HG02973 (cell line): ENCODE data around the gene EFCC1.

Experiments used
- ATAC-seq: cut with Tn5 transposase; IDR thresholded peaks from one replicate; pipeline ENCODE4 v1.9.1; 2021; ENCODE audit warnings: moderate library complexity; ENCODE audit not compliant: unreplicated experiment

Gene EFCC1, protein sequence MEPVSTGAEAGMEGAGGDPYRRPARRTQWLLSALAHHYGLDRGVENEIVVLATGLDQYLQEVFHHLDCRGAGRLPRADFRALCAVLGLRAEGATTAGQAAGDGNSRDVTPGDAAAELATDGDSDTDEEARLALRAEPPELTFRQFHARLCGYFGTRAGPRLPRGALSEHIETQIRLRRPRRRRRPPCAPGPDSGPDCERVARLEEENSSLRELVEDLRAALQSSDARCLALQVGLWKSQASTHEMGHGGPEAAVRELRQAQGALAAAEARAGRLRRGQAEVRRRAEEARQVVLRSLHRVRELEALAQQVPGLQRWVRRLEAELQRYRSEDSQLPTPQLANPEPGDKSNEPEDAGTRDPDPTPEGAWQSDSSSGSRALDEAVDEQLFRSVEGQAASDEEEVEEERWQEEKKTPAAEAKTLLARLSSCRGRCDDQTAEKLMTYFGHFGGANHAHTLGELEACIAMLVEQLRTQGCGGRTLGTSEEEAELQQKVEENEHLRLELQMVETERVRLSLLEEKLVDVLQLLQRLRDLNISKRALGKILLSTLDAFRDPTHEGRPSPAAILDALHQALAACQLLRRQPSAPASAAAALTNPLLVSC

DNA sequence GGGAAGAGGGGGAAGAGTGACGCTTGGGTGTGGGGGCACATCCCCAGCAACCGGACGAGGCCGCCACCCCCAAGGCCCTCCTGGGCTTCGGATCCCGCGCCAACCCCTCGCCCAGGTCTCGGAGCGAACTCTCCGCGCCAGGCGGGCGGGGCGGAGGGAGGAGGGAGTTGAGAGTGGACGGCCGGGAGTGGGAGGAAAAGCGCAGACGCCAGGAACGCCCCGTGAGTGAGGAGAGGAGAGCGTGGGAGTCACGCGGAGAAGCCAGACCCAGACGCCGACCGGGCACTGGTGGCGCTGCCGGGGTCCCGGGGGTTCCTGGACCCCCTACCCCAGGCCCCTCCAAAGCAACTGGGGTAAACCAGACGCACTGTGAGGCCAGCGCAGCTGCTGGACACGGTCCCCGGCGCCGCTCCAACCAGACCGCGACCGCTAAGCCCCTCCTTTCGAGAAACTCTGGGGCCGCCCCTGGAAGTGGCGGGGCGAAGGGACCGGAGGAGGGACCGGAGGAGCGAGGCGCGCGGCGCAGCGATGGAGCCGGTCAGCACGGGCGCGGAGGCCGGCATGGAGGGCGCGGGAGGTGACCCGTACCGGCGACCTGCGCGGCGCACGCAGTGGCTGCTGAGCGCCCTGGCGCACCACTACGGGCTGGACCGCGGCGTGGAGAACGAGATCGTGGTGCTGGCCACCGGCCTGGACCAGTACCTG, at the start of gene EFCC1:
Gene EFCC1 (plus strand): TSS at position 204 of the 705 bp plus-strand sequence. CDS start 325 bp downstream, at position 529.
- no peak for ATAC-seq

DNA sequence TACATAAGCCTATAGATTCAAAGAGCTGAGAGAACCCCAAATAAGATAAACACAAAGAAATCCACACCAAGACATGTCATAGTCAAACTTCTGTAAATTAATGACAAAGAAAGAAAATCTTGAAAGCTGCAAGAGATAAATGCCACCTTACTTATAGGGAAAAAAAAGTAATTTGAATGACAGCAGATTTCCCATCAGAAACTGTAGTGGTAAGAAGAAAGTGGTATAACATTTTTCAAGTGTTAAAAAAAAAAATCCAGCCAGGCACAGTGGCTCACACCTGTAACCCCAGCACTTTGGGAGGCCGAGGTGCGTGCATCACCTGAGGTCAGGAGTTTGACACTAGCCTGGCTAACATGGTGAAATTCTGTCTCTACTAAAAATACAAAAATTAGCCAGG, 44.7 kb upstream of the EFCC1 start:
- ATAC-seq = no peak

DNA sequence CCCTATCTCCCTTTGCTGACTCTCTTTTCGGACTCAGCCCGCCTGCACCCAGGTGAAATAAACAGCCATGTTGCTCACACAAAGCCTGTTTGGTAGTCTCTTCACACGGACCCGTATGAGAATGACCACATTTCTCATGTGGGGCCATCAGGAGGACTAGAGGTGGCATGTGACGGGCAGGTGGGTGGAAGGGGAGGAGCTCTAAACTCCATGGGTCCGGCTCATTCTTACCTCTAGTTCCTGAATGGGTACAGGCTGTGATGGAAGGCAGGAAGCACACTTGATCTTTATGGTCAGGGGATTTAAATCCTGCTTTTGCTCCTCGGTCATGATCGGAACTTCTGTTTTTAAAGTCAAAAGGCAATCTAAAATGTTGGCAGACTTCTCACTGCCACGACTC, 35.8 kb upstream of the EFCC1 start:
- no peak for ATAC-seq

DNA sequence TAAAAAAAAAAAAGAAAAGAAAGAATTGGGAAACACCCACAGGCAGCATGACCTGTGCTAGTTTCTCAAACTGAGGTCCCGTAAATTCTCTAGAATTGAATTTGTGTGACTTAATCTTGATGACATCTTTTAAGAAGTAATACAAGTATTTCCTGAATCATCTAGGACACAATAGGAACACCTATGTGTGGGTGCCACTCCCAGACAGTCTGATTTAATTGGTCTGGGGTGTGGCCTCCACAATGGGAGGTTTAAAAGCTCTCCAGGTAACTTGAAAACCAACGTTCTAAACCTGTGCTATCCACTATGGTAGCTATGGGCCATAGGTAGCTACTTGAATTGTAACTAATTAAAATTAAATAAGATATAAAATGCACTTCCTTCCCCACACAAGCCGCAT, 35.3 kb upstream of the EFCC1 start:
- no peak for ATAC-seq

DNA sequence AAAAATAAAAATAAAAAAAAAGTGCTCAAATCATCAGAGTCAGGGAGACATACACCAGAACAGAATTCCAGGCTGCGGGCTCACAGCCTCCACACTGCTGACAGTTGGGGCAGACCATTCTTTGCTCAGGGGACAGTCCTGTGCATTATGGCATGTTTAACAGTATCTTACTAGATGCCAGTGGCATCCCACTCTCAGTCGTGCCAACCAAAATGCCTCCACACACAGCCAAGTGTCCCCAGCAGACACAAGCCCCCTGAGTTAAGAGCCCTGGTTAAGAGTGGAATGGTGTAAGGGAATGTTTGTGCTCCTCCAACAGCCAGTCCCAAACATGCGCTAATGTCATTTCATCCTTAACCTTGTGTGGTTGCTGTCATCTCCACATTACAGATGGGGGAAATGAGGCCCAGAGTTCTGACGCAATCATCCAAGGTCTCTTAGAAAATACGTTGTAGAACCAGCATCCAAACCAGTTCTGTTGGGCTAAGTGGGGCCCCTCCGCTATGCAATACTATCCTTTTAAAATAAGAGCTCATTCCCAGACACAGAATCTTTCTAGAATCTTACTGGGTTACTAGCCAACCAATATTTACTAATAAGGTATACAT, 33.3 kb upstream of the EFCC1 start:
- no peak for ATAC-seq

DNA sequence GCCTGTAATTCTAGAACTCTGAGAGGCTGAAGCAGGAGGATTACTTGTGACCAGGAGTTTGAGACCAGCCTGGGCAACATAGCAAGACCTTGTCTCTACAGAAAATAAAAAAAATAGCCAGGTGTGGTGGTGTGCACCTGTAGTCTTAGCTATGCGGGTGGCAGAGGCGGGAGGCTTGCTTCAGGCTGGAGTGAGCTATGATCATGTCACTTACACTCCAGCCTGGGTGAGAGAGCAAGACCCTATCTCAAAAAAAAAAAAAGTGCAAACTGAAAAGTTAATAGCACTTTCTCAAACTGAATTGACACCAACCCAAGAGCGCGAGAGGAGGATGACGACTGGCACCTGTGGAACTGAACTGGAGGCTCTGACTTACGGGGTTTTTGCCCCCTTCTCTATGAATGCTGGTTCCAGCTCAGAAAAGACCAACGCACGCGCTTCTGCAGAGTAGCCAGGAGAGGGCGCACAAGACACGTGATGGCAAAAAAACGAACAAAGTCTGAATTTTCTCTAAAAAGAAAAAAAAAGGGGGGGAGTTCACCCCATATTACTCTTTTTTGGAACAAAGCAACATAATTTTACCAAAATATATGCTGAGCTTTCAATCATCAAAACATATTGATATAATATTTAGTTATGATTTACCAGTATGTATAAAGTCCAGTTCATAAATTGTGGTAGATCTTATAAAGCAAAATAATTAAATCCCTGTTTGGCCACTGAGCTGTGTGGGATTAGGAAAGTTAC, 30.9 kb upstream of the EFCC1 start:
- ATAC-seq = no peak

DNA sequence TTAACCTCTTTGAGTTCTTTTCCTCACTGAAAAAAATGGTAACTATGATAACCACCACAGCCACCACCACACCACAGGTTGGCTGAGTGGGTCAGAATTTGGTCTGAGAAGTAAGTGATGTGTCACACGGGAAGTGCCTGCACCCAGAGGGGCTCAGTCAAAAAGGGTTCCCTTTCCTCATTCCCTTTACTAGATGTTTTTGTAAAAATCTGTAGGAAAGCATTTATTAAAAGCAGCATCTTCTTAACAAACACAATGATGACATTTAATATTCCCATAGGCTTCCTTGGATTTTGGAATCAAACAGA, 30.4 kb upstream of the EFCC1 start:
- ATAC-seq = no peak

DNA sequence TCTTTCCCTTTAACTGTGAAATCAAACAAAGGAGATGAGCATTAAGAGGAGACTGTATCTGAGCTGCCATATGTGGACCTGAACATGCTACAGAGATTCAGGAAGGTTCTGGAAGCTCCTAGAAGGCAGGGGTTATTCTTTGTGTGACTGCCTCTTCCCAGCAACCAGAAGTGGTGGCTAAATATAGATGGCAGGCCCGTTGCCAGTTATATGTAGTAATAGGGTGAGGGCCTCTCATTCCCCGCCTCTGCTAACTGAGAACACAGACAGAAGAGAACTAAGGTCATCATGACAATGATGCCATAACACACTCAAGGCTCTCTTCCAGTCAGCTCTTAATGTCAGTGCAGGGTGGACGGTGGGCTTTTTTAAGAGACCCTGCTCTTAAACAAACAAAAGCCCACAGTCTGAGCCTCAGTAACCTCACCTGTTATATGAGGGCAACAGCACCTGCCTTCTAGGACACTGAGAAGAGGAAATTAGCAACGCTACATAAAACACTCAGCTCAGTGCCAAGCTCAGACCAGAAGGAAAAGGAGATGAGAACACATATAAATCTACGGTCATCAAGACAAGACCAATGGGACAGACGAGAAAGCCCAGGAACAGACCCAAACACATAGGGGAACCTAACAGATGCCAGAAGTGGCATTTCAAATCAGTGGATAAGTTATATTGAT, 29.5 kb upstream of the EFCC1 start:
- no peak for ATAC-seq

DNA sequence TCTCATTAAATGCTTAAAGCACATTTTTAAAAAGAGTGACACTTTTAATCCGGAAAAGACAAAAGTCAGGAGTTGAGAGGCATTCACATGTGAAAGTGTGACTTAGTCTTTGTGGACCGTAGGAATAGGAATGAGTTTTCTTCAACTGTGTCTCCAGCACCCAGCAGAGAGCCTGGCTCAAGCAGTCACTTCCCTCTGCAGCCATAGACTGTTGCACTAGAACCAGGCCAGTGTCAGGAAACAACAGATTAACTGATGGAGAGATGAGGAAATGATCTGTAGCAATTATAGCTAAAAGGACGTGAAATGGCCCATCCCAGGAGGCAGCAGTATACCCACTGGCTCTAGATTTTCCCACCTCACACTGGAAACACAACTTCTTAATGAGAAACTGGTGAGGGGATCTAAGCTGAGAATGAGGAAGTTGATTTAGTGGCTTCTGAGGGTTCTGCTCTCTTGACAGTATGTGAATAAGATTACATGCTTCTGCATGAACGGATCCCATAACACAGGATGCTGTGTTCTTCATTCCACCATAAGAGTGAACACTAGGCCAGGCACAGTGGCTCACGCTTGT, 27.0 kb upstream of the EFCC1 start:
- no peak for ATAC-seq

DNA sequence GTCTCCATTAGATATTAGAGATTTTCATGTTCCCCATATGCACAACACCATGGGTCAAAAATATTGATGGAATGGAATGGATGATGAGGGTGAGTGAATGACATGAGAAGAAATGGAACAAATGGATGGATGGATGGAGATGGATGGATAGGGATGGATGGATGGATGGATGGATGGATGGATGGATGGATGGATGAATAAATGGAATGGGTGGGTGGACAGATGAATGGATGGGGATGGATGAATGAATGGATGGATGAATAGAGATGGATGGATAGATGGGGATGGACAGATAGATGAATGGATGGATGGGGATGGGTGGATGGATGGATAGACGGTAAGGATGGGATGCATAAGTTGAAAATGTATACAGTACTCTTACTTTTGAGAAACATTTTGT, 25.8 kb upstream of the EFCC1 start:
- no peak for ATAC-seq

DNA sequence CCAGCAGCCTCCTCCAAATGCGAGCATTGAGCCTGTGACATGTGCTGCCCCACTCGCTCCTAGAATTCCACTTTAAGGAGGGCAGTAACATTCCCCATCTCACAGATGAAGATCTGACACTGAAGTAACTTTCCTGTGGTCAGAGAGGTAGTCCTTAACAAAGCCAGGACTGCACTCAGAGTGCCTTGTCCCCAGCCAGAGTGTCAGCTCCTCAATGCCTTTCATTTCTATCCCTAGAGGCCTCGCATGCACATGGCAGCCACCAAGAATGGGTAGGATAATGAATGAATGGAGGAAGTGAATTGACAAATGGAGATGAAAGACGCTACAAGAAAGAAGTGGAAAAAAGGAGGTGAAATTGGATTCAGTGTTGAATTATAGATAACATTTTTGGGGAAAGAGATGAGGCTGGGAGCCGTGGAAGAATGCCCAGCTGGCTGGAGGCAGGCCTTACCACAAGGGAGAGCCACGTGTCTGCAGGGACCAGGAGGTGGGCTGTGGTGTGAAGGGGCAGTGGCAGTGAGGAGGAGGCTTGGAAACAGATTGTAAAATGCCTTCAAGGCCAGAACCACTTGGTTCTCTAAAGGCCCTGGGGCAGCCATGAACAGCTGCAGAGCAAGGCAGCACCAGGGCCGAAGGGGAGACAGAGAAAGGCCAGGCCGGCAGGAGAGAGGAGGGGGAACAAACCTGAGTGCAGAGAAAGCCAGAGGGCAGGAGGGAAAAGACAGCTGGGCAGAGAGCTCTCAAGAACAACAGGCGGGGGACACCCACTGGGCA, 17.6 kb upstream of the EFCC1 start:
- no peak for ATAC-seq

DNA sequence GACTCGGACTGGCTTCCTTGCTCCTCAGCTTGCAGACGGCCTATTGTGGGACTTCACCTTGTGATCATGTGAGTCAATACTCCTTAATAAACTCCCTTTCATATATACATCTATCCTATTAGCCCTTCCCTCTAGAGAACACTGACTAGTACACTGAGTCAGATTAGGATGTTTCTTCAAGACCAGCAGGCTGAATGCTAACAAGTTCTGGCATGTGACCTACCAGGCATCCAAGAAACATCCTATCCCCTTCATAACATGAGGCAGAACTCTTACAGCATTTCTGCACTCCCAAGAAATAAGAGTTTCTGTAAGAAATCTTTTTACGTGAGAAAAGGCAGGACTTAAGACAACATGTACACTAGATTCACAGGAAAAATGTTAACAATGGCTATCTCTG, 16.5 kb upstream of the EFCC1 start:
- no peak for ATAC-seq

DNA sequence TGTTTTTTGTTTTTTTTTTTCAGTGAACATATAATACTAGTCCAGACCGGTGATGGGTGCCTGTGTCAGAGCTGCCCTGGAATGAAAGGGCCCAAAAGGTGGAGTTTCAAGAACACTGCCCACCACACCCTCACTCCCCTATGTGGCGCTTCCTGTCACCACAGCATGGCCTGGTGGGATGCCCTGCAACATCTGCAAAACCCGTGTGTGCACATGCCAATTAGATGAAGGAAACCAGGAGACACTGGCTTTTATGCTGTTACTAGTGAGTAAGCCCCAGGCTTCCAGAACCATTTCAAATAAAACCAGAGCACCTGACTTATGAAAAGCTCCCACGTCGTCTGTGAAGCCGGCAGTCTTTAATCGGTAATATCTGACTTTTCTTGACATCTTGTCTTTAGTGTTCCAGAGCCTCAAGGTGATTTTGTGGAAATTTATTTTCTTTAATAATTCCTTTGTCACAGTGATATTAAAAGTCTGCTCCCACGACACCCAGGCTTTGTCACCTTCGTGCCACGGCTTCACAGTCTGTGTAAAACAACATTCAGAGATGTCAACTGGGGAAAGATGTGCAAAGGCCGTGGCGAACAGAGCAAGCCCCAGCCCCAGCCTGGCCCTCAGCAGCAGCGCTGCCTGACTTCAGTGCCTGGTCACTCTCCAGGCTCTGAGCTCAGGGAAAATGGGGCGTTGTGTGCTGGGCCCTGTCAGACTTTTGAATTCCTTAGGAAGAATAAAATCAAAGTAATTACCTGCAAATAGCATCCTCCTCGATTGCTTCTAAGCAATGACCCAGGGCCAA, 13.6 kb upstream of the EFCC1 start:
- ATAC-seq = no peak

DNA sequence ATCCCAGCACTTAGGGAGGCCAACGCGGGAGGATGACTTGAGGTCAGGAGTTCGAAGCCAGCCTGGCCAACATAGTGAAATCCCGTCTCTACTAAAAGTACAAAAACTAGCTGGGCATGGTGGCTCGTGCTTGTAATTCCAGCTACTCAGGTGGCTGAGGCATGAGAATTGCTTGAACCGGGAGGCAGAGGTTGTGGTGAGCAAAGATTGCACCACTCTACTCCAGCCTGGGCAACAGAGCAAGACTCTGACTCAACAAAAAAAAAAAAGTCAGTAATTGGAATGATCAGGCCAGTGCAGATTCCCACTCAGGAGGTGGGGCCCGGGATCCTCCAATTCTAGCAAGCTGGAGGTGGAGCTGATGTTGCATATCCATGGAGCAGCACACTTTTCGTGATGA, 12.8 kb upstream of the EFCC1 start:
- ATAC-seq = no peak

DNA sequence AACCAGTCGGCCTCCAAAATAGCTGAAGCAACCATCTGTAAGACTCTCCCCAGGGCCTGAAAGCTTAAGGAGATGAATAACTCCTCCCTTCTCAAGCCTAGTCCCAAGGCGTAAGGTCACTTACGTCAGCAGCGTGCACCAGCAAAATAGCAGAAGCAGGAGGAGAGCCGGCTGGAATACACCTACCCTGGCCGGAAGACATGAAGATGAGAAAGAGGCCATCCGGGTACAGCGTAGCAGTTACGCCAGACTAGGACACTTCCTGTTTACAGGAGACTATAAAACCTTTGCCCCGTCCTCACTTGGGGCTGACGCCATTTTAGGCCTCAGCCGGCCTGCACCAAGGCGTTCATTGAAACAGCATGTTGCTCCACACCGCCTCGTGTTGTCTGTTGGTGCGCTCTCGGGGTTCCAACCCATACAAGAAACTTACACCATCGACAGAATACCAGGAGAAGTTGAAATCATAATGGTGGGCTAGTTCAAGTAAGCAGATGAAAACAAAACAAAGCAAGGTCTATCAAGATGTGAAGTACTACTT, 9.7 kb upstream of the EFCC1 start:
- no peak for ATAC-seq

DNA sequence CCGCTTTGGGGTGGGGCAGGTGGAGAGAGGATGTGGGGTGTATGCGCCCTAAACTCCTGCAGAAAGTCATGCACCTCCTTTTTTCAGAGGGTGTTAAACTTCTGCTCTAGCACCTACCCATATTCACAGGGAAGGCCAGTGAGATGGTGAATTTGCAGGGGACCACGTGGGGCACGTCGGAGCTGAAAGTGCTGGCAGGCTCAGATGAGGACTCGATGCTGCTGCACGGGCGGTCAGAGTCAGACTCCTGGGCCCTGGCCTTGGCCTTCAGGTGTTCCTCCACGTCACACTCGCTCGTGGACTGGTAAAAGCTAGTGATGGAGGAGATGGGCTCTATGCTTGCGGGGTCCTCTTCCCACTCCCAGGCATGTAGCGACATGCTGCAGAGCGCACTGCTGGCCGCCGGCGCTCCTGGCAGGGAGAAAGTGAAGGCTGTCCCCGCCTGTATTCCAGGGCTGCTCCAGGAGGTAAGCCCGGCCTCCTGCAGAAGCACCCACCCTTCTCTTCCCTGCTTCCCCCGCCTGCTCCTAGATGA, 8.1 kb upstream of the EFCC1 start:
- ATAC-seq = no peak

DNA sequence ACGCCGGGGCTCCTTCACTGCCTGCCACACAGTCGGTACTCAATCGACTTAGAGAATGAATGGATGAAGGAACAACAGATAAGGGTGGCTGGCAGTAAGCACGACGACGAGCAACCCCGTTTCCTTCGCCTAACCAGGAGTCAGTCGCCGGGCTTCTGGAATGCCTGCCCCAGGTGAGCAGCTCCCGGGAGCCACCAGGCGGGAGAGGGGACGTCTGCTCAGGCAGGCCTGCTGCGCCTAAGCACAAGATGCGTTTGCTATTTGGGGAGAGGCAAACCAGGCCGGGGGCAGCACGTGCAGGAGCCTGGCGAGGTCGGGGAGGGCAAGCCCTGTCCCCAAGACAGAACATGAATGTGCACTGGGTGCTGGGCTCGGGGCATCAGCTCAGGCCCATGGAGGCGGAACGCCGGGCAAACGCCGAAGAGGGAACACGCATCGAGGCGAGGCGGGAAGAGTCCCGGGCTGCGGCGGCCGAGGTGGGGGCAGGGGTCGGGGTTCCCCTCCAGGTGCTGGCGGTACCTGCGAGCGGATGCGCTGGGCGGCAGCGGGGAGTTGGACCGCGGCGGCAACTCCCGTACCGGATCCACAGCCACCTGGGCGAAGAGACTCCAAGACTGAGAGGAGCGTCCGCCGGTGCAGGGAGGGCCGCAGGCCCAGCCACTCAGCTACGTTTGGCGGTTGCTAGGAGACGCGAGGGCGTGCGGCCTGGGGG, 7.5 kb upstream of the EFCC1 start, which contains the start of gene CFAP92:
Gene CFAP92 (minus strand): TSS at position 616 of the 712 bp plus-strand sequence. CDS start 772 bp downstream, outside the sequence.
- peak; percentile 89 for ATAC-seq
